Activated T-cell treated with anti-CD3 and anti-CD28 coated beads, Interleukin-2, amount 50 U/mL, for 24 hours (primary cell): Measurements from ENCODE around the gene FAM240A.
"Not testable (repeated sequence)": the region's sequence is repeated elsewhere in the genome, so short reads cannot be mapped to it uniquely, and the experiment has no call there.

Experiments used
- DNase-seq: peaks from one replicate; pipeline ENCODE4 v3.0.0-alpha.2; 2020
- H3K27ac Mint-ChIP-seq: 2 replicates; pipeline ENCODE4 v1.8.0; 2020; ENCODE audit warnings: mild to moderate bottlenecking, mixed read lengths
- H3K27me3 Mint-ChIP-seq: 2 replicates; pipeline ENCODE4 v1.8.0; 2020; ENCODE audit warnings: mixed read lengths
- H3K36me3 Mint-ChIP-seq: 2 replicates; pipeline ENCODE4 v1.8.0; 2020; ENCODE audit warnings: low read depth, mixed read lengths
- H3K4me1 Mint-ChIP-seq: 2 replicates; pipeline ENCODE4 v1.8.0; 2020; ENCODE audit warnings: low read depth, mixed read lengths
- H3K4me3 Mint-ChIP-seq: 2 replicates; pipeline ENCODE4 v1.8.0; 2020; ENCODE audit warnings: mild to moderate bottlenecking, moderate library complexity, mixed read lengths
- H3K9me3 Mint-ChIP-seq: 2 replicates; pipeline ENCODE4 v1.8.0; 2020; ENCODE audit warnings: mixed read lengths

FAM240A gene

GRCh38 chr3:46612324-46612723 lies at the start of gene FAM240A:
Gene FAM240A (plus strand): TSS chr3:46612525. CDS start chr3:46612684, 159 bp downstream.
- Mint-ChIP-seq H3K4me1 (no peaks in the 10 kb centered on the region), H3K9me3 (no peaks in the 10 kb centered on the region), H3K27me3 (peaks cover 19% of the 10 kb centered on the region), H3K4me3 (no peak within 1 kb of the TSS), H3K36me3 (no peaks in the 10 kb centered on the region), H3K27ac (no peak within 1 kb of the TSS)
- DNase-seq = no peak

GRCh38 chr3:46564190-46565021 lies 47.9 kb upstream of the FAM240A start:
- Mint-ChIP-seq H3K4me3 (no peak overlapping the region), H3K9me3 (no peaks in the 10 kb centered on the region), H3K27me3 (peaks cover 36% of the 10 kb centered on the region), H3K36me3 (no peaks in the 10 kb centered on the region), H3K27ac (no peak overlapping the region), H3K4me1 (peaks cover 15% of the 10 kb centered on the region)
- DNase-seq = no peak

- H3K27me3 Mint-ChIP-seq = peaks cover 35% of the 10 kb centered on the region
- no peaks in the 10 kb centered on the region for H3K36me3 Mint-ChIP-seq
- no peak for DNase-seq
- no peak overlapping the region for H3K27ac Mint-ChIP-seq
- H3K4me1 Mint-ChIP-seq = peaks cover 15% of the 10 kb centered on the region
- H3K9me3 Mint-ChIP-seq = no peaks in the 10 kb centered on the region
- H3K4me3 Mint-ChIP-seq = peak overlapping the region; percentile 68
Observed at GRCh38 chr3:46565077-46565476, 47.2 kb upstream of the FAM240A start.

- Mint-ChIP-seq H3K27ac (no peak overlapping the region), H3K4me3 (peak overlapping the region; percentile 68), H3K27me3 (peaks cover 30% of the 10 kb centered on the region), H3K4me1 (peaks cover 15% of the 10 kb centered on the region), H3K9me3 (no peaks in the 10 kb centered on the region), H3K36me3 (no peaks in the 10 kb centered on the region)
- no peak for DNase-seq
Observed at GRCh38 chr3:46565607-46566039, 46.7 kb upstream of the FAM240A start.

GRCh38 chr3:46566040-46566641 lies 46.2 kb upstream of the FAM240A start, which contains the start of gene LRRC2:
Gene LRRC2 (minus strand): TSS chr3:46566302. CDS start chr3:46551591, 14,711 bp downstream.
- H3K27ac Mint-ChIP-seq = no peak within 1 kb of the TSS
- H3K4me1 Mint-ChIP-seq = peaks cover 15% of the 10 kb centered on the region
- peak; percentile 51 for DNase-seq
- no peaks in the 10 kb centered on the region for H3K36me3 Mint-ChIP-seq
- no peaks in the 10 kb centered on the region for H3K9me3 Mint-ChIP-seq
- H3K27me3 Mint-ChIP-seq = peaks cover 28% of the 10 kb centered on the region
- peak within 1 kb of the TSS; percentile 68 for H3K4me3 Mint-ChIP-seq

- DNase-seq = no peak
- peaks cover 9% of the 10 kb centered on the region for H3K27me3 Mint-ChIP-seq
- no peaks in the 10 kb centered on the region for H3K36me3 Mint-ChIP-seq
- H3K4me3 Mint-ChIP-seq = no peak overlapping the region
- no peaks in the 10 kb centered on the region for H3K4me1 Mint-ChIP-seq
- H3K9me3 Mint-ChIP-seq = no peaks in the 10 kb centered on the region
- H3K27ac Mint-ChIP-seq = no peak overlapping the region
Observed at GRCh38 chr3:46571684-46572083, 40.6 kb upstream of the FAM240A start.

- no peak overlapping the region for H3K4me3 Mint-ChIP-seq
- no peak for DNase-seq
- no peak overlapping the region for H3K27ac Mint-ChIP-seq
- H3K36me3 Mint-ChIP-seq = no peaks in the 10 kb centered on the region
- H3K4me1 Mint-ChIP-seq = peaks cover 1% of the 10 kb centered on the region
- H3K9me3 Mint-ChIP-seq = no peaks in the 10 kb centered on the region
- H3K27me3 Mint-ChIP-seq = peaks cover 2% of the 10 kb centered on the region
Observed at GRCh38 chr3:46573701-46574100, 38.6 kb upstream of the FAM240A start.

GRCh38 chr3:46574243-46574646 lies 38.1 kb upstream of the FAM240A start:
- Mint-ChIP-seq H3K27me3 (peaks cover 2% of the 10 kb centered on the region), H3K4me3 (no peak overlapping the region), H3K4me1 (peaks cover 5% of the 10 kb centered on the region), H3K27ac (no peak overlapping the region), H3K9me3 (no peaks in the 10 kb centered on the region), H3K36me3 (no peaks in the 10 kb centered on the region)
- no peak for DNase-seq

GRCh38 chr3:46574881-46575576 lies 37.3 kb upstream of the FAM240A start:
- DNase-seq = no peak
- Mint-ChIP-seq H3K9me3 (no peaks in the 10 kb centered on the region), H3K27ac (no peak overlapping the region), H3K36me3 (no peaks in the 10 kb centered on the region), H3K27me3 (peaks cover 2% of the 10 kb centered on the region), H3K4me3 (no peak overlapping the region), H3K4me1 (peaks cover 5% of the 10 kb centered on the region)

GRCh38 chr3:46575577-46576222 lies 36.6 kb upstream of the FAM240A start:
- Mint-ChIP-seq H3K36me3 (no peaks in the 10 kb centered on the region), H3K4me3 (no peak overlapping the region), H3K9me3 (no peaks in the 10 kb centered on the region), H3K27me3 (peaks cover 2% of the 10 kb centered on the region), H3K4me1 (peaks cover 5% of the 10 kb centered on the region), H3K27ac (no peak overlapping the region)
- no peak for DNase-seq

- Mint-ChIP-seq H3K4me1 (peaks cover 5% of the 10 kb centered on the region), H3K27ac (no peak overlapping the region), H3K4me3 (no peak overlapping the region), H3K36me3 (no peaks in the 10 kb centered on the region), H3K9me3 (no peaks in the 10 kb centered on the region), H3K27me3 (peaks cover 2% of the 10 kb centered on the region)
- no peak for DNase-seq
Observed at GRCh38 chr3:46576386-46576785, 35.9 kb upstream of the FAM240A start.

GRCh38 chr3:46576879-46577278 lies 35.4 kb upstream of the FAM240A start:
- Mint-ChIP-seq H3K9me3 (no peaks in the 10 kb centered on the region), H3K4me1 (peaks cover 5% of the 10 kb centered on the region), H3K27ac (no peak overlapping the region), H3K36me3 (no peaks in the 10 kb centered on the region), H3K27me3 (no peaks in the 10 kb centered on the region), H3K4me3 (no peak overlapping the region)
- DNase-seq = no peak

GRCh38 chr3:46577580-46578249 lies 34.6 kb upstream of the FAM240A start:
- not testable (repeated sequence) for H3K4me3 Mint-ChIP-seq, H3K36me3 Mint-ChIP-seq, H3K27ac Mint-ChIP-seq, DNase-seq, H3K9me3 Mint-ChIP-seq, H3K4me1 Mint-ChIP-seq, H3K27me3 Mint-ChIP-seq
